Jurkat, Clone E6-1 (cell line): ENCODE data around the gene TFAP2A.

ENCODE experiments used
- DNase-seq: peaks from one replicate; pipeline ENCODE4 v3.0.0-alpha.2; 2011; ENCODE audit warnings: low read depth, low spot score
- H3K4me3 ChIP-seq: 2 replicates; pipeline ENCODE4 v1.5.1; 2011; ENCODE audit warnings: mild to moderate bottlenecking, low read length, control low read depth, moderate library complexity

Gene TFAP2A

GRCh38 chr6:10389739-10390494 lies 25.0 kb downstream of the TFAP2A start:
- H3K4me3 ChIP-seq, result no peak overlapping the region
- no peak for DNase-seq

- H3K4me3 ChIP-seq, result no peak overlapping the region
- DNase-seq, result no peak
Observed at GRCh38 chr6:10386756-10387654, 27.9 kb downstream of the TFAP2A start.

DNA sequence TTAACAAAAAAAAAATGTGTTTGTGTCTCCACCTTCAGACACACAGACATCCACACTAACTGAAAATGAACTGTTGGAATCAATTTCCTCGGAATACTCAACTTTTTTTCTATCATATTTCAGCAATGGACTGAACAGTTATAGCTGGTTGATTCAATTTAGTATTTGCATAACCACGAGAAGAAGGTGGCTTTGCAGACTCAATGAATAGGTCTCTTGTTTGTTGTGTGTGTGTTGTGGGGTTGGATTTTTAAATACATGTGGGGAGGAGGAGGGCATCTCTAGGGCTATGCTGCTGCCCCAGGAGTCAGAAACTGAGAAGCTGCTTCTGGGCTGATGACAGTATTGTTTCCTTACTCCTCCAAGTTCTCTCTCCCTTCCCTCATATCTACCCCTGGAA lies 28.7 kb downstream of the TFAP2A start:
- no peak for DNase-seq
- no peak overlapping the region for H3K4me3 ChIP-seq

DNA sequence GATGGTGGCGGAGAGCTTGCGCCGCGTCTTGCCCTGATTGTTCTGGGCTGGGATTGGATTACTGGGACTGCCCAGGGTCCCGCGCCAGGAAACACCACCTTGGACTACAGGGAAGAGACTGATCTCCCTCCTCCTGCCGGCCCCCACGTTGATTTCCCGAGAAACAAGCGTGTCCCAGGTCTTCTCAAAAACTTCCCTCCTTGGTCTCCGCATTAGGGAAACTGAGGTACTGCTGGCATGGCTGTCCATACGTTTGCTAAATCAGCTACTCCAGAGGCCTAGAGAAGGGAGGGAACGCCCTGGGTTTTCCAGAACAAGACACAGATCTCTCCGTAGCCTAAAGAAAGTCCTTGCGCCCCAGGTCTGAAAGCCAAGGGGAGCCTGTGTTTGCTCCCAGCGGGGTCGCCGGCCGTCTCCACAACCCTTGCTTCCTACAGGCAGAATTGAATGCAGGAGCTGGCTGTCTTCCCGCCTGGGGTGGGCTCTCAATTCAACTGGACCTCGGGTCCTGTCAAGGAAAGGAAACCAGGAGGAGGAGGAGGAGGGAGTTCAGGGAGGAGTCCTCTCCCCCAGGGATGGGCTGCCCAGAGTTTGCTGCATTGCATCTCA lies 29.2 kb downstream of the TFAP2A start:
- no peak overlapping the region for H3K4me3 ChIP-seq
- DNase-seq, result no peak

- no peak for DNase-seq
- H3K4me3 ChIP-seq, result no peak overlapping the region
Observed at GRCh38 chr6:10384610-10385523, 30.0 kb downstream of the TFAP2A start.

DNA sequence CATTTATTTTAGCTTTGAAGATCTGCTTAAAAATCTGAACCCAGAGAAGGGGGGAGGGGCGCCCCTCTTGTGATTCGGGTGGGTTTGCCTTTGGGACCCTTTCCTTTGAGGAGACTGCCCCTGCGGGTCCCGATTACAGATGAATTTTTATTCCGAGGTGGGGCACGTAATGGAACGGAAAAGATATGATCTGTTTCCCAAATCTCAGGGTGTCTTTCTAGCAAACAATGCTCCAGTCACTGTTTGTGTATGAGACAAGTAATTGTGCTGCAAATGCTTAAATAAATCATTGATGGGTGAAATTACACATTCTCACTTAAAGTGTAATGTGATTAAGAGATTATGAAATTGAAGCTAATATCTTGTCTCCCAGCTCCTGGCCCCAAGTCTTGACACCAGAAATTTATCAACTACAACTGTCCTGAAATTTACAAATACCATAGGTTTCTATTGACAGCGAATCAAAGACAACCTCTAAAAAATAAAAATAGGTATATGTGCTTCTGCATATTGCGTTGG lies 30.7 kb downstream of the TFAP2A start:
- no peak overlapping the region for H3K4me3 ChIP-seq
- no peak for DNase-seq

DNA sequence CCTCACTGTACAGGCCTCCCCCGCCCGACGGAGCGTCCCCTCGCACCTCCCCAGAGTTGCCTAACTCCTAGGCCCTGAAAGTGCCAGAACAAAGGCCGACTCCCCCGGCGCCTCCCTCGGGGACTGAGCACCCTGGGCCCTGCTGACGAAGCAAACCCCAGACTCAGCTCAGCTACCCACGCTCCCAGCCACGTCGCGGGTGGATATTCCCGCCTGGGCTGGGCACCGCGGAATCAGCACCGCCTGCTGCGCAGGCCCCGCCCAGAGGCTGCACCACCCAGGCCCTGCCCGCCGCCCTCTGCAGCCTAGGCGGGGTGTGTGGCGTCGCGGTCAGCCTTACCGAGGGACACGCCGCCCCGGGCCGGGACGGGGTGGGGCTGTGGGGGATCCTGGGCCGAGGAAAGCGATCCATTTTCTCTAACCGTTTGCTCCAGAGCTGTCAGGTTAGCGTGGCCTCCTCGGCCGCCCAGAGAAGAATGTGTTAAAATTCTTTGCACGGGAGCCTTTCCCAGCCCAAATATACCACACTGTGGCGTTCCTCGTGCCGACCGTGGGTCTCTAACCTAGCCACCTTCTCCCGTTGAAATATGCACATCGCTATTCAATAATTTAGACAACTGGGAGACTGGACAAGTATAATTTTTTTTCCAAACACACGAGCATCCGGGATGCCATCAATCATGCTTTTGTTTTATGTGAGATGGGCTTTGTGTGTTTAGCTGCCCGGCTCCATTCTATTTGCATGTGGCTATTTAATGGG lies 31.4 kb downstream of the TFAP2A start:
- no peak for DNase-seq
- H3K4me3 ChIP-seq, result no peak overlapping the region

DNA sequence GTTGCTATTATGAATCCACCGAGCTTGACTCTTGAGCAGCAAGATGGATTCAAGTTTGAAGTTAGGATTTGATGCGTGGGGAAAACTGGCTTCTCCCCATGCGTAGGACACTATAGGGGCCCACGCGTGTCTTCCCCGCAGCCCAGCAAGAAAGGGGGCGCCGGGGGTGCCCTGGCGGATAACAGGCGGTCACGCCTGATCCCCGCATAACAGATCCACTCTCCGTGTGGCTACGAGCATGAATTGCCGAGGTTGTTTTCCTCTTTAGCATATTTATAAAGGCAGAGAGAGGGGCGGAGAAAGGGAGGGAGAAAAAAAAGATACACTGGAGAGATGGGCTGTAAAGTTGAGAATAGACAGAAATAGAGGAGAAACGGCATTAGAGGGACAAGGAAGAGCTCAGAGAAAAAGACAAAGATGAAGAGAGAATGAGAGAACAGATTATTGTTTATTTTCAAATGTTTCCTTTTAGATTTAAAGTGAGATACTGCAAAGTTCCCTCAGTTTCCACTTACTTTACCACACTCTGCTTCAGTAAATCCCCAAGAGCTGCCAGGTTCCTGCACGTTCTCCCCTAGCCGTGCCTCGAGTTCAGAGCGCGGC lies 32.0 kb downstream of the TFAP2A start:
- DNase-seq, result no peak

GRCh38 chr6:10382322-10382721 lies 32.6 kb downstream of the TFAP2A start:
- no peak for DNase-seq
- H3K4me3 ChIP-seq, result no peak overlapping the region

More for the DNA sequence above, 32.0 kb downstream of the TFAP2A start:
- H3K4me3 ChIP-seq, result no peak overlapping the region

GRCh38 chr6:10381830-10382208 lies 33.1 kb downstream of the TFAP2A start:
- DNase-seq, result no peak
- H3K4me3 ChIP-seq, result no peak overlapping the region

- DNase-seq, result no peak
- no peak overlapping the region for H3K4me3 ChIP-seq
Observed at GRCh38 chr6:10381133-10381829, 33.6 kb downstream of the TFAP2A start.

DNA sequence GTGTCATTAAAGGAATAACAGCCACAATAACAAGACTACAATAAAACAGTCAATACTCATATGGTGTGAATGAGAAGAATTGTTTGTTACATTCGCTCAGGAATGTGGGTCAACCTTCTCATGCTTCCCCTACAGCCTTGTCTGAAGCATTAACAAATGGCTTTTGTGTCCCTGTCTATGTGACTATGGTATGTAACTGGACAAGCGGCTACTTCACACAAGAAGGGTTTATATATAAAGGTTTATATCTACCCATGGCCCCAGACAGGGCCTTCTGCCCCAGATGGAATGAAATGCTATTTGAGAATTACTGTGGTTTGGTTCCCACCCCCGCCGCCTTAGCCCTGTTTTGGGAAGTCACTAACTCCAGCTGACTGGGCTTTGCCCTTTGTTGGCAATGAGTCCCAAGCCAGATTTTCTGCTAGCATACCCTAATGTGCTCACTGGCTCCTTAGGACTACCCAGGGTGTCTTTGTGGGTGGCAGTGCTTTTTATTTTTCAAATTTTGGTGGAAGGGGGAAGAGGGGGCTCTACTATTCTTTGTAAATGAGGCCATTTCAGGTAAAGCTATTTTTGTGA lies 39.4 kb downstream of the TFAP2A start:
- DNase-seq, result no peak
- no peak overlapping the region for H3K4me3 ChIP-seq

- H3K4me3 ChIP-seq, result no peak overlapping the region
- no peak for DNase-seq
Observed at GRCh38 chr6:10373642-10374359, 41.1 kb downstream of the TFAP2A start.

DNA sequence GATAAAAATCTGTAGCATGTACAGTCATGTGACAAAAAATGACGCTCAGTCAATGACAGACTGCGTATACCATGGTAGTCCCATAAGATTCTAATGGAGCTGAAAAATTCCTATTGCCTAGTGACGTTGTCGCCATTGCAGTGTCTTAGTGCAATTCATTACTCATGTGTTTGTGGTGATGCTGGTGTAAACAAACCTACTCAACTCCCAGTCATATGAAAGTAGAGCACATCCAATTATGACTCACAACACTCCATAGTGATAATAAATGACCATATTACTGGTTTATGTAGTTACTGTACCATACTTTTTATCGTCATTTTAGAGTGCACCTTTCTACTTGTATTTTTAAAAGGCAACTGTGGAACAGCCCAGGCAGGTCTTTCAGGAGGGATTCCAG lies 45.0 kb downstream of the TFAP2A start:
- no peak for DNase-seq
- H3K4me3 ChIP-seq, result no peak overlapping the region

DNA sequence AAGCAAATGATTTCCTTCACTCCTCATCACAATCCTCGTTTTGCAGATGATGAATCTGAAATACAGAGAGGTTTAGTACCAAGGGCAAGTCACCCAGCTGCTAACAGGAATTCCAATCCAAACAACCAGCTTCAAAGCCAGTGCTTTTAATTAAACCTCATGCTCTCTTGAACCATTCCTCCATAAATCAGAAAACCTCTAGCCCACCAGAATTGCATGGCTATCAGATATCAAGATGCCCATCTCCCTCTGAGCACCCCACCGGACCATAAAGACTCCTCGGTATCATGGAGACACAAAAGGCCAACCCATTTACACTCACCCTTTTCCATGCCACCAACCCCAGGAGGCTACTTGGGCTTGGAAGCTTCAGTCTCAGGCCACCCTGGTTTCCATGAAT lies 46.0 kb downstream of the TFAP2A start:
- H3K4me3 ChIP-seq, result no peak overlapping the region
- no peak for DNase-seq

GRCh38 chr6:10363911-10364310 lies 51.0 kb downstream of the TFAP2A start:
- no peak overlapping the region for H3K4me3 ChIP-seq
- DNase-seq, result no peak
